Coronary artery (tissue), 2 donors: ENCODE results near the gene BCAR1.
"Not testable (repeated sequence)": the region's sequence is repeated elsewhere in the genome, so short reads cannot be mapped to it uniquely, and the experiment has no call there.

Experiments
- DNase-seq: peaks from one replicate; pipeline ENCODE4 v3.0.0-alpha.2; 2017; ENCODE audit warnings: low spot score
- H3K27ac ChIP-seq, 2 donors: fragments of 200-600 bp; sonication (generic); one replicate each; pipeline ENCODE4 v1.5.1; 2016 to 2019
- H3K4me3 ChIP-seq: fragments of 200-600 bp; sonication (generic); 2 replicates; pipeline ENCODE4 v1.5.1; 2016; ENCODE audit warnings: mild to moderate bottlenecking, moderate library complexity
- TF ChIP-seq, protein P1 (sequence below): fragments of 200-600 bp; sonication (generic); IDR thresholded peaks from one replicate; pipeline ENCODE4 v1.5.1; 2019; ENCODE audit warnings: antibody characterized with exemption

BCAR1 gene

DNA sequence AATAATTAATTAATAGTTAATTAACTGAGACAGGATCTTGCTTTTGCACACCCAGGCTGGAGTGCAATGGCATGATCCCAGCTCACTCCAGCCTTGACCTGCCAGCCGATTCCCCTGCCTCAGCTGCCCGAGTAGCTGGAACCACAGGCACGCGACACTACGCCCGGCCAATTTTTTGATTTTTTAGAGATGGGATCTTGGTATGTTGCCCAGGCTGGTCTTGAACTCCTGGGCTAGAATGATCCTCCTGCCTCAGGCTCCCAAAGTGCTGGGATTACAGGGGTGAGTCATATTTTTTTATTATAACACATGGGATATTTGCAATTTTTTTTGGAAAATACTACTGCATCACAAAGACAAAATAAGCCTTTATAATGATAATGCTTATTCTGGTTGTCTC lies 30.4 kb upstream of the BCAR1 start:
- Histone ChIP-seq H3K4me3 (no peak overlapping the region), H3K27ac (no peak overlapping the region)
- TF ChIP-seq, protein P1, sequence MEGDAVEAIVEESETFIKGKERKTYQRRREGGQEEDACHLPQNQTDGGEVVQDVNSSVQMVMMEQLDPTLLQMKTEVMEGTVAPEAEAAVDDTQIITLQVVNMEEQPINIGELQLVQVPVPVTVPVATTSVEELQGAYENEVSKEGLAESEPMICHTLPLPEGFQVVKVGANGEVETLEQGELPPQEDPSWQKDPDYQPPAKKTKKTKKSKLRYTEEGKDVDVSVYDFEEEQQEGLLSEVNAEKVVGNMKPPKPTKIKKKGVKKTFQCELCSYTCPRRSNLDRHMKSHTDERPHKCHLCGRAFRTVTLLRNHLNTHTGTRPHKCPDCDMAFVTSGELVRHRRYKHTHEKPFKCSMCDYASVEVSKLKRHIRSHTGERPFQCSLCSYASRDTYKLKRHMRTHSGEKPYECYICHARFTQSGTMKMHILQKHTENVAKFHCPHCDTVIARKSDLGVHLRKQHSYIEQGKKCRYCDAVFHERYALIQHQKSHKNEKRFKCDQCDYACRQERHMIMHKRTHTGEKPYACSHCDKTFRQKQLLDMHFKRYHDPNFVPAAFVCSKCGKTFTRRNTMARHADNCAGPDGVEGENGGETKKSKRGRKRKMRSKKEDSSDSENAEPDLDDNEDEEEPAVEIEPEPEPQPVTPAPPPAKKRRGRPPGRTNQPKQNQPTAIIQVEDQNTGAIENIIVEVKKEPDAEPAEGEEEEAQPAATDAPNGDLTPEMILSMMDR, result no peak
- DNase-seq, result no peak

DNA sequence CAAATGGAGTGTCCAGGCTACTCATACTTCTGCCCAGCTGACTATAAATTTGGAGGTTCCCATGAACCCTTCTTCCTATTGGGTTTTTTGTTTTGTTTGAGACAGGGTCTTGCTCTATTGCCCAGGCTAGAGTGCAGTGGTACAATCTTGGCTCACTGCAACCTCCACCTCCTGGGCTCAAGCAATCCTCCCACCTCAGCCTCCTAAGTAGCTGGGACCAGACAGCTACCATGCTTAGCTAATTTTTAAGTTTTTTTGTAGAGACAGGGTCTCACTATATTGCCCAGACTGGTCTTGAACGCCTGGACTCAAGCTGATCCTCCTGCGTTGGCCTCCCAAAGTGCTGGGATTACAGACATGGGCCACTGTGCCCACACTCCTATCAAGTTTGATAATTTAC lies 29.6 kb upstream of the BCAR1 start:
- not testable (repeated sequence) for H3K27ac ChIP-seq, DNase-seq, H3K4me3 ChIP-seq

DNA sequence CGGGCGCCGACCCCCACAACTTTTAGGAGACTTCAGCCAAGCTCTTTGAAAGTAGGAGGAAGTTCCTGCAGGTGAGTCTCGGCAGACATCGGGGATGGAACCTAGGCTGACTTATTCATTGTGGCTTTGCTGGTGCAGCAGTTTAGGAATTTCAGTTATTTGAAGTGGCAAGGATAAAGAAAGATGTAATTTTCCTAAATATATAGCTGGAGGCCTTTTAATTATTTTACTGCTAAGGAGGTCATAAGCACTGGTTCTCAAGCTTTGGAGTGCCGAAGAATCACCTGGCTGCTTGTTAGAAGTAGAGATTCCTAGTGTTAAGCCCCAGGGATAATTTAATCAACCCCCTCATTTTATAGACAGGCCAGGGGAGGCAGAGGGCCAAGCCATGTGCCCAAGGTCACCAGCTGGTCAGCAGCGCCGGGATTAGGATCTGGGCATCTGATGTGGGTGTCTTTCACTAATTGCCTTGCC lies 28.9 kb upstream of the BCAR1 start:
- no peak for DNase-seq
- H3K27ac ChIP-seq, result no peak overlapping the region
- no peak overlapping the region for H3K4me3 ChIP-seq
- TF ChIP-seq, protein P1, result no peak

DNA sequence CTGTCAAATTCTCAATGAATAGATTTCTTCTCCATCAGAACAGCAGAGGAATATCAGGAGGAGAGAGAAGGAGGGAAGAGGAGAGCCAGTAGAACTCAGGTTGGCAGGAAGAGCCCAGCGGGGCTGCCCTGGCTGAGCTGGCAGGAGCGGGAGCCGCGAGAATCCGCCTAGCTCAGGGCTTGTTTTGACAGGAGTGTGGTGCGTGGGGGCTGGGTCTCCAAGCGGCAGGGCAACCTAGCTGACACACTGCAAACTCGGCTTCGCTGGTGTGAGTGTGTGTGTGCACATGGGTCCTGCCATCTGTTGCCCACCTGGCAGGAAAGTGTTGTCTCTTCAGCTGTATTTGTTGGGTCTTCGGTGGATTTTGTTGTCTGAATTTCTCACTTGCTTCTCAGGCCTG lies 27.9 kb upstream of the BCAR1 start:
- no peak for DNase-seq
- H3K27ac ChIP-seq, result no peak overlapping the region

DNA sequence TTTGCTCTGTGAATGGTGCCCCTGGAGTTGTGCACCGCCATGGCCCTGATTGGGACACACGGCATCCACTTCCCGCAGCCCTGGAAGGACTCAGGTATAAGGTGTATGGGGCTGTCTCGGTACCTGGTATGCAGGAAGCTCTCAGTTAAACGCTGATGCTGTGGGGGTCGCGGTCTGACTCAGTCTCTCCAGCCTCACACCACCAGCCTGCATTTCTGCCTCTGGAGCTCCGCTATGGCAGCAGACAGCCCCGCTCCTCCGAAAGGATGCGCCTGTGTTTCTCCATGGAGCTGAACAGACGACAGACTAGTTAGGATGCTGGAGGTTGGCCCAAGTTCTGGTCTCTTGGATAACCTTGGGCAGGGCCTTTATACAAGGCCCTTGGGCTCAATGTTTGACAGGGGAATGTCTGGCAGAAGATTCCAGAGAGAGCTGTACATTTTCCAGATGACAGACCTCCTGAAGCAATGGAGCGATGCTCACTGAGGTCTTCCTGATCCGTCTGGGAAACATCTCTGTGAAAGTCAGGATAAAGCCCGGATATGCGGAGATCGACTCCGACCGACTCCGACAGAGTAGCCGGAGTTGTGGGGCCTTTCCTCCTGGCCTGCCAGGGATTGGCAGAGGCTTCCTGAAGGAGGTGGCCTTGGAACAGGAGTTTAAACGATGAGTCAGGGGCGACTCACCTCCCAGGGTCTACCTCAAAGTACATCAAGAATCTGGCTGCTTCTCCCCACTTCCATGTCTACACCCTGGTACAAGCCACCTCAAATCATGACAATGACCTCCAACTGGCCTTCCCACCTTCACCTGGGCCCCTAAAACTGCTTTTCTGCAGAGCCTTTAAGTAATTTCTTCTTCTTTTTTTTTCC lies 21.9 kb upstream of the BCAR1 start:
- no peak overlapping the region for H3K4me3 ChIP-seq
- no peak for DNase-seq
- TF ChIP-seq, protein P1, result no peak
- H3K27ac ChIP-seq, result no peak overlapping the region

More for the DNA sequence above, 27.9 kb upstream of the BCAR1 start:
- TF ChIP-seq, protein P1, result no peak
- no peak overlapping the region for H3K4me3 ChIP-seq

DNA sequence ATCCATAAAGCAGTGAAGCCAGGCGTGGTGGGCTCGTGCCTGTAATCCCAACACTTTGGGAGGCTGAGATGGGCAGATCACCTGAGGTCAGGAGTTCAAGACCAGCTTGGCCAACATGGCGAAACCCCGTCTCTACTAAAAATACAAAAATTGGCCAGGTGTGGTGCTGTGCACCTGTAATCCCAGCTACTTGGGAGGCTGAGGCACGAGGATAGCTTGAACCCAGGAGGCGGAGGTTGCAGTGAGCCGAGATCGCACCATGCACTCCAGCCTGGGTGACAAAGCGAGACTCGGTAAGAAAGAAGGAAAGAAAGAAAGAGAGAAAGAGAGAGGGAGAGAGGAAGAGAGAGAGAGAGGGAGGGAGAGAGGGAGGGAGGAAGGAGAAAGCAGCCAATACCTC lies 21.2 kb upstream of the BCAR1 start:
- H3K4me3 ChIP-seq, DNase-seq, H3K27ac ChIP-seq: not testable (repeated sequence)

DNA sequence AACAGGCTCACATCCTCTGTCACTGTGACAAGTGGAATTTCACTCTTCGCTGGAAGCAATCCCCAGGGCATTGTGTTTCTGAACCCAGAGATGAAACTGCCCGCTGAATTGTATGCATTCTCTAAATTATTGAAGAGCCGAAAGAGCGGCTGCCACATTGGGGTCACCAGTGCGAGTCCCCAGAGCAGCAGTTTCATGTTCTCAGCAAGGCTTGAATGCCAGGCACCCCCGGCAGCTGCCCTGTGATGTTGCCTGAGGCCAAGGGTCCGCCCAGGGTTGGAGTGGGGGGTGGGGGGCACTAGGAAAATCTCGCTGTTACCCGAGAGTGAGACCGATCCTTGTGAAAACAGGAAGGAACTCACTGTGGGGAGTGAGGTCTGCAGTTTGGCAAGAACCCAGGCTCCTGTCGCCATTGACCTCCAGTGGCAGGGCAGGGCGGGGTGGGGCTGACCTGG lies 20.7 kb upstream of the BCAR1 start:
- TF ChIP-seq, protein P1, result no peak
- Histone ChIP-seq H3K27ac (no peak overlapping the region), H3K4me3 (no peak overlapping the region)
- DNase-seq, result no peak

DNA sequence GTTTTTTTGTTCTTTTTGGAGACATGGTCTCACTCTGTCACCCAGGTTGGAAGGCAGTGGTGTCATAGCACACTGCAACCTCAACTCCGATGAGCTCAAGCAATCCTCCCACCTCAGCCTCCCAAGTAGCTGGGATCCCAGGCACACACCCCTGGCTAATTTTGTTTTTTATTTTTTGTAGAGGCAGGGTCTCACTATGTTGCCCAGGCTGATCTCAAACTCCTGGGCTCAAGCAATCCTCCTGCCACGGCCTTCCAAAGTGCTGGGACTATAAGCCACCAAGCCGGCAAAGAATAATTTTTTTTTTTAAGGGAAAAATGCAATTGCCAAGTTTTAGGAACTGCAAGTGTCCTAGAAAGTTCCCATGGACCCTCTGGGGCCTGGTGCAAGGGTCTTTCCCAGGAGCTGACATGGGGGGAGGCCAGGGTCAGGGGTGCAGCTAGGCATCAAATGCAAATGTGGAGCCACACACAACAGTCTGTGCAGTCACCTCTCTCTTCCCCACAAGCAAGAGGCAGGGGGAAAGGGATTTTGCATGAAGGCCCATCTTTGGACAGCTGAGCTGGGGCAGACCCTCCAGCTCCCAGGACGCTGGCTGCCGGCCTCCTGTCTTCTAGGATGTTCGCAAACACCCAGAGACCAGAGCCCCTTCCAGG lies 20.1 kb upstream of the BCAR1 start:
- Histone ChIP-seq H3K4me3 (no peak overlapping the region), H3K27ac (no peak overlapping the region)
- TF ChIP-seq, protein P1, result no peak
- DNase-seq, result no peak

DNA sequence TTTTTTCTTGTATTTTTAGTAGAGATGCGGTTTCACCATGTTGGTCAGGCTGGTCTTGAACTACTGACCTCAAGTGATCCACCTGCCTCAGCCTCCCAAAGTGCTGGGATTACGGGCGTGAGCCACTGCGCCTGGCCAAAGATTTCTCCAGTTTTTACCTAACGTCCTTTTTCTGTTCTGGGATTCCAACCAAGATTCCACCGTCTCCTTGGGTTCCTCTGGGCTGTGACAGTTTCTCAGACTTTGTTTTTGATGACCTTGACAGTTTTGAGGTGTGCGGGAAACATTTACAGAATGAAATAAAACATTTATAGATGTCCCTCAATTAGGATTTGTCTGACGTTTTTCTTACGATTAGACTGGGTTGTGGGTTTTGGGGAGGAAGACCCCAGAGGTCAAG lies 17.9 kb upstream of the BCAR1 start:
- H3K27ac ChIP-seq, DNase-seq, H3K4me3 ChIP-seq: not testable (repeated sequence)
